Kasumi-1 (cell line): ENCODE data around the gene NDUFAF8.

Source experiments
- DNase-seq, 2 experiments: peaks; one replicate each; lab custom pipeline; 2025; lab: John Stamatoyannopoulos, UW

NDUFAF8 gene

GRCh38 chr17:81239714-81240555 lies 817 bp downstream of the NDUFAF8 start:
- DNase-seq, result peak in 1 of 2 experiments; percentile 22

- no peak for DNase-seq
Observed at GRCh38 chr17:81240761-81241160, 1.6 kb downstream of the NDUFAF8 start.

- no peak for DNase-seq
Observed at GRCh38 chr17:81241203-81241602, 2.1 kb downstream of the NDUFAF8 start.

GRCh38 chr17:81241648-81242420 lies 2.7 kb downstream of the NDUFAF8 start:
- peak; percentile 57 to 61 for DNase-seq

GRCh38 chr17:81242421-81243332 lies 3.6 kb downstream of the NDUFAF8 start:
- DNase-seq, result peak; percentile 30 to 38

GRCh38 chr17:81243333-81243664 lies 4.2 kb downstream of the NDUFAF8 start:
- no peak for DNase-seq

- no peak for DNase-seq
Observed at GRCh38 chr17:81244358-81245023, 5.4 kb downstream of the NDUFAF8 start.

- no peak for DNase-seq
Observed at GRCh38 chr17:81245024-81245664, 6.0 kb downstream of the NDUFAF8 start.

- DNase-seq, result no peak
Observed at GRCh38 chr17:81245665-81246342, 6.7 kb downstream of the NDUFAF8 start.

GRCh38 chr17:81246343-81246670 lies 7.2 kb downstream of the NDUFAF8 start:
- DNase-seq, result no peak

GRCh38 chr17:81246679-81247338 lies 7.7 kb downstream of the NDUFAF8 start:
- DNase-seq, result no peak

GRCh38 chr17:81247339-81247990 lies 8.3 kb downstream of the NDUFAF8 start:
- DNase-seq, result no peak

GRCh38 chr17:81248649-81249048 lies 9.5 kb downstream of the NDUFAF8 start:
- DNase-seq, result no peak

GRCh38 chr17:81249223-81250040 lies 10.3 kb downstream of the NDUFAF8 start:
- no peak for DNase-seq

- DNase-seq, result no peak
Observed at GRCh38 chr17:81250286-81251093, 11.4 kb downstream of the NDUFAF8 start.

GRCh38 chr17:81251094-81251708 lies 12.1 kb downstream of the NDUFAF8 start:
- no peak for DNase-seq

GRCh38 chr17:81251709-81252301 lies 12.7 kb downstream of the NDUFAF8 start:
- no peak for DNase-seq
